HCT116 (cell line): Measurements from ENCODE around the gene DCLRE1C. TPM values are rescaled to one million over a fixed set of nuclear protein-coding genes. Genes with fewer than 3 reads are reported as not detected.

Source experiments
- ATAC-seq: fragments of 200-7000 bp; cut with Tn5 transposase; 2 replicates; pipeline ENCODE4 v1.9.1; 2020; ENCODE audit warnings: mild to moderate bottlenecking, moderate library complexity
- BruUV-seq: library from RNA; stranded (reverse); fragments of 400-500 nt; replicated peaks from 2 replicates; lab custom pipeline; 2021; lab: Mats Ljungman, UMichigan
- CTCF ChIA-PET: fragments of 300-600 bp; sonication (Branson Sonifier 250); formaldehyde crosslinking; loops from one replicate; lab custom pipeline; 2021; ENCODE audit warnings: antibody characterized with exemption; lab: Charles Lee
- POLR2A ChIA-PET: fragments of 300-600, 350-600 bp; sonication (Branson Sonifier 250); formaldehyde crosslinking; loops from one replicate; lab custom pipeline; 2021; ENCODE audit warnings: antibody characterized with exemption; lab: Charles Lee
- RAD21 ChIA-PET, 2 experiments: fragments of 300-600 bp; sonication (Branson Sonifier 250); formaldehyde crosslinking; loops; one replicate each; lab custom pipeline; 2023; ENCODE audit warnings: low total read pairs in 2 of 2; ENCODE audit not compliant: uncharacterized antibody in 2 of 2, unreplicated experiment in 2 of 2, low non-redundant PET in 1 of 2; lab: Charles Lee
- DNase-seq: peaks from one replicate; pipeline ENCODE4 v3.0.0-alpha.2; 2010; ENCODE audit warnings: low read depth, low spot score
- H2AFZ ChIP-seq: fragments of 200-600 bp; shearing (Covaris generic), sonication (generic); 2 replicates; pipeline ENCODE4 v1.6.1; 2017; ENCODE audit warnings: low read depth, mixed run types, mixed read lengths, antibody characterized with exemption, low read length; ENCODE audit not compliant: poor library complexity, severe bottlenecking
- H3K27ac ChIP-seq: 2 replicates; pipeline ENCODE4 v1.5.1; 2012; ENCODE audit warnings: low read depth, low read length
- H3K27me3 ChIP-seq: fragments of 200-600 bp; sonication (generic); 2 replicates; pipeline ENCODE4 v1.6.1; 2016; ENCODE audit warnings: mixed run types, low read length, mixed read lengths; ENCODE audit not compliant: insufficient read depth
- H3K36me3 ChIP-seq, 2 experiments: fragments of 200-500 bp in 1 of 2; fragments of 200-600 bp in 1 of 2; sonication (Bioruptor generic) in 1 of 2; sonication (generic) in 1 of 2; 2 replicates each; pipeline versions ENCODE4 v1.5.1 to v1.6.1; 2014 to 2016; ENCODE audit warnings: low read length in 2 of 2, inconsistent platforms in 1 of 2, mixed read lengths in 1 of 2, mixed run types in 1 of 2; ENCODE audit not compliant: insufficient read depth in 2 of 2, control insufficient read depth in 1 of 2
- H3K4me1 ChIP-seq, 2 experiments: fragments of 200-600 bp in 1 of 2; sonication (generic) in 1 of 2; 2 replicates each; pipeline versions ENCODE4 v1.5.1 to v1.6.1; 2012 to 2017; ENCODE audit warnings: low read length in 2 of 2, inconsistent platforms in 1 of 2, mild to moderate bottlenecking in 1 of 2, mixed read lengths in 1 of 2, mixed run types in 1 of 2, moderate library complexity in 1 of 2; ENCODE audit not compliant: insufficient read depth in 2 of 2, control insufficient read depth in 1 of 2
- H3K4me2 ChIP-seq: fragments of 200-600 bp; sonication (generic); 2 replicates; pipeline ENCODE4 v1.6.1; 2017; ENCODE audit warnings: mixed run types, low read length, mixed read lengths
- H3K4me3 ChIP-seq, 2 experiments: fragments of 200-600 bp in 1 of 2; sonication (generic) in 1 of 2; replicated peaks in 1 of 2; 2 replicates each; pipeline ENCODE4 v1.5.1; 2011 to 2016; ENCODE audit warnings: low read length in 2 of 2, control low read depth in 1 of 2, low read depth in 1 of 2, mild to moderate bottlenecking in 1 of 2, mixed read lengths in 1 of 2, mixed run types in 1 of 2
- H3K79me2 ChIP-seq: fragments of 200-600 bp; sonication (generic); 2 replicates; pipeline ENCODE4 v1.6.1; 2017; ENCODE audit warnings: mild to moderate bottlenecking, mixed run types, low read length, moderate library complexity, mixed read lengths; ENCODE audit not compliant: insufficient read depth
- H3K9ac ChIP-seq: fragments of 200-600 bp; sonication (generic); 2 replicates; pipeline ENCODE4 v1.6.1; 2016; ENCODE audit warnings: low read length, mixed read lengths
- H3K9me2 ChIP-seq: fragments of 200-600 bp; sonication (generic), shearing (Covaris generic); 2 replicates; pipeline ENCODE4 v1.6.1; 2017; ENCODE audit warnings: mixed run types, mild to moderate bottlenecking, moderate library complexity; ENCODE audit not compliant: insufficient read depth
- H3K9me3 ChIP-seq, 2 experiments: fragments of 200-500 bp in 1 of 2; fragments of 200-600 bp in 1 of 2; sonication (Bioruptor generic) in 1 of 2; sonication (generic) in 1 of 2; 2 replicates each; pipeline ENCODE4 v1.6.1; 2014 to 2017; ENCODE audit warnings: low read length in 2 of 2, mixed read lengths in 2 of 2, inconsistent platforms in 1 of 2, low read depth in 1 of 2, mild to moderate bottlenecking in 1 of 2, mixed run types in 1 of 2, moderate library complexity in 1 of 2; ENCODE audit not compliant: control insufficient read depth in 1 of 2, insufficient read depth in 1 of 2
- H4K20me1 ChIP-seq: fragments of 200-600 bp; sonication (generic), shearing (Covaris generic); 2 replicates; pipeline ENCODE4 v1.6.1; 2017; ENCODE audit warnings: mixed run types, mild to moderate bottlenecking, moderate library complexity; ENCODE audit not compliant: insufficient read depth
- CBX3 ChIP-seq: IDR thresholded peaks from 2 replicates; pipeline ENCODE4 v1.6.1; 2012; ENCODE audit warnings: low read depth
- EGR1 ChIP-seq: IDR thresholded peaks from 2 replicates; pipeline ENCODE4 v1.6.1; 2012; ENCODE audit warnings: low read depth
- EZH2phosphoT487 ChIP-seq: fragments of 200-600 bp; IDR thresholded peaks from 2 replicates; pipeline ENCODE4 v1.6.1; 2018; ENCODE audit warnings: antibody characterized with exemption, borderline replicate concordance
- FOSL1 ChIP-seq: IDR thresholded peaks from 2 replicates; pipeline ENCODE4 v1.6.1; 2012; ENCODE audit warnings: low read depth
- SRF ChIP-seq: IDR thresholded peaks from 2 replicates; pipeline ENCODE4 v1.6.1; 2012; ENCODE audit warnings: low read depth
- ZFX ChIP-seq: fragments of 450-650 bp; IDR thresholded peaks from 2 replicates; pipeline ENCODE4 v1.6.1; 2017
- intact Hi-C: fragments of 100-400 bp; cut with micrococcal nuclease; formaldehyde crosslinking; loops from 2 replicates; pipeline ENCODE4 v1.10.0; 2022
- total RNA-seq: library from RNA; stranded (reverse); gene quantifications from one replicate; pipeline ENCODE4 v1.2.1, GENCODE V29; 2021; ENCODE audit not compliant: unreplicated experiment

The DCLRE1C gene
- total RNA-seq, 1 experiment from 2014 or later: 14.5 TPM

DNA sequence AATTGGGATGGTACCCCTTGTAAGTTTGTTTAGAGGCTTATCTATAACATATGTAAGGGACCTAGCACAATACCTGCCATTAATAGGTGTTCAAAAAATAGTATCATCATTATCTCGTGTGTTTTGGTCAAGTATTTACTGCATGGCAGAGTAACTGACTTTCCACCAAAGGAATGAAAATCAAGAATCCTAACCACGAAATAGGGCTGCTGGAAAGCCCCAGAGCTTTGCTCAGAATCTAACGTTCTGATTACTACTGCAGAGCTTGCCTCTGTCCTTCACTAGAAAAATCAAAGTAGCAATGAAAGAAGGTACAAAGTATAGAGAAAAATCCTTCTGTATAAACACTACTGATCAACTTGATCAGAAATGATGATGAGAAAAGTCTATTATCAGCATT lies 34.9 kb downstream of the DCLRE1C start:
- intact Hi-C loops: no loop called here
- Histone ChIP-seq H3K27ac (no peak overlapping the region), H3K36me3 (peaks cover 22 to 79% of the 10 kb centered on the region in 2 experiments)

DNA sequence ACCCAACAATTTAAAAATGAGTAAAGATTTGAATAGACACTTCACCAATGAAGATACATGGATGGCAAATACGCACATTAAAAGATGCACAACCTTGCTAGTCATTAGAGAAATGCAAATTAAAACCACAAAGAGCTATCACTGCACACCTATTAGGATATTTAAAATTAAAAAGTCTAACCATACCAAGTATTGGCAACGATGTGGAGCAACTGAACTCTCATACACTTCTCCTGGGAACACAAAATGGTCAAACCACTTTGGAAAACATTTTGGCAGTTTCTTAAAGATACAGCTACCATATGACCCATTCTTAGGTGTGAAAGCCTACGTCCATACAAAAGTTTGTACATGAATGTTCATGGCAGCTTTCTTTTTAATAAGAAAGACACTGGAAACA lies 36.1 kb downstream of the DCLRE1C start:
- Histone ChIP-seq H3K79me2 (peaks cover 19% of the 10 kb centered on the region; the same call in 1 of the 2 replicates), H3K4me3 (no peak overlapping the region), H3K4me1 (no peaks in the 10 kb centered on the region), H2AFZ (no peak overlapping the region), H3K9me3 (peaks cover 10 to 12% of the 10 kb centered on the region in 2 experiments; a peak in 2 of 4 replicates), H3K9me2 (no peaks in the 10 kb centered on the region), H3K9ac (no peak overlapping the region), H3K27me3 (no peaks in the 10 kb centered on the region), H3K36me3 (peaks cover 19 to 84% of the 10 kb centered on the region in 2 experiments), H3K4me2 (no peak overlapping the region), H4K20me1 (no peaks in the 10 kb centered on the region), H3K27ac (no peak overlapping the region)
- DNase-seq: no peak
- no TSS peak for BruUV-seq
- intact Hi-C loops: no loop called here
- TF ChIP-seq CBX3 (0 out of 2 replicates have a peak, but pooled peaks have one; percentile 18), ZFX (no peak)
- POLR2A ChIA-PET: no interaction called here
- no peak for ATAC-seq
- CTCF ChIA-PET: no interaction called here
- RAD21 ChIA-PET: no interaction called here

More for the DNA sequence above, 34.9 kb downstream of the DCLRE1C start:
- ATAC-seq: no peak
- no TSS peak for BruUV-seq
- Histone ChIP-seq H3K4me2 (no peak overlapping the region), H3K9me3 (peaks cover 10 to 12% of the 10 kb centered on the region in 2 experiments; a peak in 2 of 4 replicates), H4K20me1 (no peaks in the 10 kb centered on the region), H3K9me2 (no peaks in the 10 kb centered on the region), H3K4me3 (no peak overlapping the region), H3K27me3 (no peaks in the 10 kb centered on the region), H3K4me1 (no peaks in the 10 kb centered on the region), H3K79me2 (peaks cover 19% of the 10 kb centered on the region; the same call in 1 of the 2 replicates)
- ChIA-PET RAD21 (no interaction called here), POLR2A (no interaction called here)
- TF ChIP-seq FOSL1: no peak
- no peak for TF ChIP-seq SRF
- TF ChIP-seq EGR1: no peak
- TF ChIP-seq ZFX: no peak
- no peak for TF ChIP-seq EZH2phosphoT487
- no peak for TF ChIP-seq CBX3
- TF ChIP-seq, all 23 proteins: peak for 0
- CTCF ChIA-PET: no interaction called here
- DNase-seq: no peak
- no peak overlapping the region for H2AFZ ChIP-seq
- H3K9ac ChIP-seq: no peak overlapping the region
